GM18499 (cell line): ENCODE data around the gene FANCM.

Experiments
- ATAC-seq: cut with Tn5 transposase; IDR thresholded peaks from one replicate; pipeline ENCODE4 v1.9.1; 2021; ENCODE audit warnings: moderate number of reproducible peaks; ENCODE audit not compliant: insufficient read depth, unreplicated experiment

Gene FANCM

GRCh38 chr14:45227566-45227965, 91.8 kb downstream of the FANCM start:
- ATAC-seq = no peak

GRCh38 chr14:45238988-45239387, 103.3 kb downstream of the FANCM start:
- ATAC-seq = no peak

- no peak for ATAC-seq
These were observed 107.0 kb downstream of the FANCM start for GRCh38 chr14:45242706-45243105.

- ATAC-seq = no peak
These were observed 110.4 kb downstream of the FANCM start for GRCh38 chr14:45246151-45246550.

GRCh38 chr14:45246691-45247090, 111.0 kb downstream of the FANCM start:
- no peak for ATAC-seq

- no peak for ATAC-seq
These were observed 111.7 kb downstream of the FANCM start for GRCh38 chr14:45247427-45247826.

GRCh38 chr14:45249856-45250575, 114.3 kb downstream of the FANCM start:
- ATAC-seq = peak; percentile 19
